ENCODE data around the gene ATXN1. TPM values are rescaled to one million over a fixed set of nuclear protein-coding genes. Genes with fewer than 3 reads are reported as not detected.
"Not testable (repeated sequence)": the region's sequence is repeated elsewhere in the genome, so short reads cannot be mapped to it uniquely, and the experiment has no call there.

ATXN1 gene
- total RNA-seq, 4 donors from 2014 or later = 42.4 to 74.9 (median 52.1) TPM

DNA sequence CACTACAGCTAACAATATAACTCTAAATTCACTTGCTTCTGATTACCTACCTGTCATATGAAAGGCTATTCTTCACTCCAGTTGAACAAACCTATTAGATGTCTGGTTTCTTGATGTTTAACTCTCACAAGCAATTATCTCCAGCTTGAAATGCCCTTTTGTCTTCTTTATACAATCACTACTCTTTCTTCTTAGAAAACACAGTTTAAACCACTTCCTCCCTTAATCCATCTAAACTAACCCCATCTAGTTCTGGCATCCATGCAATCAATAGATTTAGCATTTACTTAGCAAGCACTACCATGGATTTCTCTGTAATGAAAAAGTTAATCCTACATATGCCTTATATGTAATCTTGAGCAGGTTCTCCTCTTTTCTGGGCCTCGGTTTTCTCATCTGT is 127.3 kb downstream of the ATXN1 start:
- TF ChIP-seq POLR2AphosphoS5 (IDR thresholded peaks at IDR 0.05) (no peak), POLR2A (IDR thresholded peaks at IDR 0.05; ENCODE audit: low read depth) (no peak), EP300 (IDR thresholded peaks at IDR 0.05) (no peak)
- TF ChIP-seq, protein P1, sequence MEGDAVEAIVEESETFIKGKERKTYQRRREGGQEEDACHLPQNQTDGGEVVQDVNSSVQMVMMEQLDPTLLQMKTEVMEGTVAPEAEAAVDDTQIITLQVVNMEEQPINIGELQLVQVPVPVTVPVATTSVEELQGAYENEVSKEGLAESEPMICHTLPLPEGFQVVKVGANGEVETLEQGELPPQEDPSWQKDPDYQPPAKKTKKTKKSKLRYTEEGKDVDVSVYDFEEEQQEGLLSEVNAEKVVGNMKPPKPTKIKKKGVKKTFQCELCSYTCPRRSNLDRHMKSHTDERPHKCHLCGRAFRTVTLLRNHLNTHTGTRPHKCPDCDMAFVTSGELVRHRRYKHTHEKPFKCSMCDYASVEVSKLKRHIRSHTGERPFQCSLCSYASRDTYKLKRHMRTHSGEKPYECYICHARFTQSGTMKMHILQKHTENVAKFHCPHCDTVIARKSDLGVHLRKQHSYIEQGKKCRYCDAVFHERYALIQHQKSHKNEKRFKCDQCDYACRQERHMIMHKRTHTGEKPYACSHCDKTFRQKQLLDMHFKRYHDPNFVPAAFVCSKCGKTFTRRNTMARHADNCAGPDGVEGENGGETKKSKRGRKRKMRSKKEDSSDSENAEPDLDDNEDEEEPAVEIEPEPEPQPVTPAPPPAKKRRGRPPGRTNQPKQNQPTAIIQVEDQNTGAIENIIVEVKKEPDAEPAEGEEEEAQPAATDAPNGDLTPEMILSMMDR (IDR thresholded peaks at IDR 0.05) = no peak
- peaks cover 0 to 6% (median 3%) of the 10 kb centered on the region in 4 donors for H3K4me1 ChIP-seq
- no peak overlapping the region for H3K27ac ChIP-seq (replicated peaks in 1 of 4)
- DNase-seq (ENCODE audit: extremely low spot score) = no peak
- no peaks in the 10 kb centered on the region for H3K9me3 ChIP-seq
- intact Hi-C loops (cut with DNase I) = no loop called here
- no peak overlapping the region for H3K4me3 ChIP-seq
- H3K36me3 ChIP-seq = peaks cover 0 to 4% (median under 1%) of the 10 kb centered on the region in 4 donors
- H3K27me3 ChIP-seq = no peaks in the 10 kb centered on the region
- WGBS = 88% methylated on average over 1 of the region's 1 CpG

- peaks cover 0 to 6% (median 3%) of the 10 kb centered on the region in 4 donors for H3K4me1 ChIP-seq
- no peaks in the 10 kb centered on the region for H3K9me3 ChIP-seq
- H3K4me3 ChIP-seq = no peak overlapping the region
- 95% methylated on average over 5 of the region's 5 CpGs for WGBS
- intact Hi-C loops (cut with DNase I) = no loop called here
- no peaks in the 10 kb centered on the region for H3K27me3 ChIP-seq
- TF ChIP-seq, protein P1 (IDR thresholded peaks at IDR 0.05) = no peak
- no peak for TF ChIP-seq EP300 (IDR thresholded peaks at IDR 0.05)
- no peak for TF ChIP-seq POLR2A (IDR thresholded peaks at IDR 0.05; ENCODE audit: low read depth)
- no peak for TF ChIP-seq POLR2AphosphoS5 (IDR thresholded peaks at IDR 0.05)
- H3K36me3 ChIP-seq = no peaks in the 10 kb centered on the region
- H3K27ac ChIP-seq (replicated peaks in 1 of 4) = no peak overlapping the region
- peak; percentile 55 for DNase-seq (ENCODE audit: extremely low spot score)
Observed at GRCh38 chr6:16633465-16633864, 127.8 kb downstream of the ATXN1 start.

GRCh38 chr6:16632101-16632500 is 129.2 kb downstream of the ATXN1 start:
- H3K4me3 ChIP-seq = no peak overlapping the region
- intact Hi-C loops (cut with DNase I) = no loop called here
- 75% methylated on average over 4 of the region's 4 CpGs for WGBS

DNA sequence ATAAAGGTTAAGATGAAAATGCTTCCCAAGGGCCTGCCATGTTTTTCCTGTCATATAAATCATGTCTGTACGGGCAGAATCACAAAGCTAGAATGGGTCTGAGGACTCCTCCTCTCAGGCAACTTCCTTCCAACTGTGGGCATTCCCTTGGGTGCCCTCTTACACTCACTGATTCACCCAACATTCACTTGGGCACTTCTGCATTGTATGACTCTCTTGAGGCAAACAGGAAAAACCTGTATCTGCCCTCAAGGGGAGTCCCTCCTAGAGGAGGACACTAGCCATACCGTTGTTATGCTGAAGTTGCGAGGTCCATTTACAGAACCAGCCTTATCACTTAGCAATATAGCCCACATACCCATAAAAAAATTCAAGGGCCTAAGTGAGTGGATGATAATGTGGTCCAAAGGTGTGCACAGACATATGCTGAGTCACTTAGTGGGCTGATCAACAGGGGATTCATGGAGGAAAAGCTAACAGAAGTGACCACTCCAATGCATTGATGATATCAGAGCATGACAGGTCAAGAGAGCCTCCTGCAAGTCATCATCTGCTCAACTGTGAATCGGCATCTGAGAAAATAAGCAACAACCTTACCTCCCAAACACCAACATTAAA is 131.1 kb downstream of the ATXN1 start:
- Histone ChIP-seq H3K27me3 (no peaks in the 10 kb centered on the region), H3K4me3 (no peak overlapping the region), H3K9me3 (no peaks in the 10 kb centered on the region), H3K36me3 (no peaks in the 10 kb centered on the region), H3K4me1 (peaks cover 0 to 3% (median 0%) of the 10 kb centered on the region in 4 donors), H3K27ac (replicated peaks in 1 of 4) (no peak overlapping the region)
- TF ChIP-seq POLR2A (IDR thresholded peaks at IDR 0.05; ENCODE audit: low read depth) (no peak), EP300 (IDR thresholded peaks at IDR 0.05) (no peak), POLR2AphosphoS5 (IDR thresholded peaks at IDR 0.05) (no peak)
- TF ChIP-seq, protein P1 (IDR thresholded peaks at IDR 0.05) = no peak
- intact Hi-C loops (cut with DNase I) = no loop called here
- 86% methylated on average over 4 of the region's 4 CpGs for WGBS
- peak; percentile 45 for DNase-seq (ENCODE audit: extremely low spot score)

More at GRCh38 chr6:16632101-16632500, 129.2 kb downstream of the ATXN1 start:
- no peaks in the 10 kb centered on the region for H3K9me3 ChIP-seq
- no peaks in the 10 kb centered on the region for H3K36me3 ChIP-seq
- peak; percentile 12 for DNase-seq (ENCODE audit: extremely low spot score)
- H3K4me1 ChIP-seq = peaks cover 0 to 6% (median 3%) of the 10 kb centered on the region in 4 donors
- no peak overlapping the region for H3K27ac ChIP-seq (replicated peaks in 1 of 4)
- H3K27me3 ChIP-seq = no peaks in the 10 kb centered on the region
- TF ChIP-seq, protein P1 (IDR thresholded peaks at IDR 0.05) = no peak
- TF ChIP-seq EP300 (IDR thresholded peaks at IDR 0.05) (no peak), POLR2A (IDR thresholded peaks at IDR 0.05; ENCODE audit: low read depth) (no peak), POLR2AphosphoS5 (IDR thresholded peaks at IDR 0.05) (no peak)

DNA sequence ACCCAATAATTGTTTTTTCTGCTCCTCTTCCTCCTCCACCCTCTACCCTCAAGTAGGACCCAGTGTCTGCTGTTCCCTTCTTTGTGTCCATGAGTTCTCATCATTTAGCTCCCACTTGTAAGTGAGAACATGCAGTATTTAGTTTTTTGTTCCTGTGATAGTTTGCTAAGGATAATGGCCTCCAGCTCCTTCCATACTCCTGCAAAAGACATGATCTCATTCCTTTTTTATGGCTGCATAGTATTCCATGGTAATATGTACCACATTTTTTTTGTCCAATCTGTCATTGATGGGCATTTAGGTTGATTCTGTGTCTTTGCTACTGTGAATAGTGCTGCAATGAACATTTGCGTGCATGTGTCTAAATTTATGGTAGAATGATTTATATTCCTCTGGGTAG is 132.7 kb downstream of the ATXN1 start:
- H3K27ac ChIP-seq (replicated peaks in 1 of 4); H3K27me3 ChIP-seq; H3K4me3 ChIP-seq; H3K4me1 ChIP-seq; H3K36me3 ChIP-seq; H3K9me3 ChIP-seq; intact Hi-C loops (cut with DNase I); DNase-seq (ENCODE audit: extremely low spot score): not testable (repeated sequence)
- WGBS = 100% methylated on average over 1 of the region's 1 CpG
